Pancreas (tissue), 10 donors: Measurements from ENCODE around the gene MYEOV. TPM values are rescaled to one million over a fixed set of nuclear protein-coding genes. Genes with fewer than 3 reads are reported as not detected.

Experiments used
- ATAC-seq, 4 donors: fragments of 200-7000 bp; cut with Tn5 transposase; one replicate each; pipeline versions ENCODE4 v1.8.0 to v1.9.1; 2020; ENCODE audit warnings: mild to moderate bottlenecking in 4 of 4, moderate library complexity in 4 of 4
- DNase-seq, 6 donors: peaks; one replicate each; pipeline ENCODE4 v3.0.0-alpha.2; 2020
- FAIRE-seq: peaks from 2 replicates; lab custom pipeline; 2012; peaks lifted over from hg19 to GRCh38; lab: Jason Lieb, UNC
- H3K27ac ChIP-seq, 4 donors: fragments of 200-600 bp; sonication (generic); 1 replicate in 3 of 4; 2 replicates in 1 of 4; pipeline versions ENCODE4 v1.5.0 to v1.8.0; 2020
- H3K27me3 ChIP-seq, 4 donors: fragments of 200-600 bp; one replicate each; pipeline ENCODE4 v1.8.0; 2021
- H3K36me3 ChIP-seq, 3 donors: fragments of 200-600 bp; sonication (generic) in 1 of 3; one replicate each; pipeline versions ENCODE4 v1.5.0 to v1.8.0; 2020 to 2021
- H3K4me1 ChIP-seq, 3 donors: fragments of 200-600 bp; one replicate each; pipeline ENCODE4 v1.8.0; 2021
- H3K4me3 ChIP-seq, 4 donors: fragments of 200-600 bp; sonication (generic) in 2 of 4; one replicate each; pipeline versions ENCODE4 v1.5.0 to v1.8.0; 2020 to 2021
- H3K9me3 ChIP-seq, 4 donors: fragments of 200-600 bp; one replicate each; pipeline ENCODE4 v1.8.0; 2021
- CTCF ChIP-seq, 4 donors: fragments of 200-600 bp; sonication (generic) in 3 of 4; IDR thresholded peaks; one replicate each; pipeline versions ENCODE4 v1.5.0 to v1.8.0; 2021; ENCODE audit warnings: antibody characterized with exemption in 4 of 4
- WGBS, 2 donors: extraction: QIAGEN DNeasy Blood & Tissue Kit; methylation state at CpG; one replicate each; pipeline ENCODE4 v1.1.7; 2013; 5-methylcytosine and 5-hydroxymethylcytosine counted together
- intact Hi-C, 3 donors: fragments of 100-400 bp; cut with DNase I; formaldehyde crosslinking; loops; one replicate each; pipeline versions ENCODE4 v1.11.1 to v1.14.2; 2022
- polyA plus RNA-seq, 2 donors: library from polyadenylated mRNA; stranded (reverse); fragments of 200-250 nt; gene quantifications; one replicate each; pipeline ENCODE4 v1.2.3, GENCODE V29; 2013
- total RNA-seq, 6 donors: library from RNA; stranded (reverse); fragmentation: NEBNext Ultra II Directional in 4 of 6; extraction: Animal tissue kit (Norgen Biotek cat#: 25700) in 4 of 6; gene quantifications; one replicate each; pipeline versions ENCODE4 v1.2.1 to v1.2.4, GENCODE V29; 2021 to 2023
- donor health status: healthy with polysubstance abuse.
- donor health status: DM: no; HTN: no; CAD: no; lungs with moderate emphysema.
- donor health status: DM: no; HTN: no; CAD: no.
- donor health status: control.
- donor health status: control.
- donor health status: Bipolar disorder and iron deficiency.
- donor health status: DM: yes; HTN: yes; CAD: no.
- donor health status: DM: no; HTN: no; CAD: no.
- donor health status: DM: no; HTN: no; CAD: no.
- donor health status: DM: yes; HTN: yes; CAD: no.

The MYEOV gene
- 1 to 10 TPM in 4 of 6 donors, under 1 TPM in 1, not detected in 1; 0.37 to 3.8 (median 3.0) TPM for total RNA-seq
- 1 to 10 TPM; 3.2 to 3.7 TPM for polyA plus RNA-seq

- intact Hi-C loops = loop anchor here in 1 of 3 donors (5.0 kb wide), 1 partner anchor 353 kb away; no protein-coding TSS in a partner anchor
- peak in 1 of 4 donors; percentile 57 for ATAC-seq
- no peak for FAIRE-seq
- H3K27me3 ChIP-seq = no peaks in the 10 kb centered on the region
- H3K9me3 ChIP-seq = no peaks in the 10 kb centered on the region
- peaks cover 0 to 16% (median 7%) of the 10 kb centered on the region in 3 donors for H3K4me1 ChIP-seq
- H3K36me3 ChIP-seq = no peaks in the 10 kb centered on the region
- WGBS, 2 donors = 89% methylated on average over 16 of the region's 16 CpGs
- TF ChIP-seq CTCF (IDR thresholded peaks at IDR 0.05) = no peak
- H3K27ac ChIP-seq = no peak within 1 kb of the TSS
- DNase-seq = peak in 1 of 6 donors; percentile 61
- no peak within 1 kb of the TSS for H3K4me3 ChIP-seq
These were observed at the start of gene MYEOV for GRCh38 chr11:69293819-69294505. Gene MYEOV (plus strand): TSS chr11:69294155. CDS start chr11:69295355, 1,200 bp downstream.

GRCh38 chr11:69244266-69244665, 49.7 kb upstream of the MYEOV start:
- intact Hi-C loops = no loop called here
- Histone ChIP-seq H3K9me3 (no peaks in the 10 kb centered on the region), H3K4me1 (no peaks in the 10 kb centered on the region), H3K36me3 (no peaks in the 10 kb centered on the region), H3K27ac (no peak overlapping the region), H3K4me3 (no peak overlapping the region), H3K27me3 (no peaks in the 10 kb centered on the region)
- TF ChIP-seq CTCF (IDR thresholded peaks at IDR 0.05) = no peak
- no peak for ATAC-seq
- DNase-seq = no peak
- no peak for FAIRE-seq
- WGBS, 2 donors = 87 to 88% methylated on average over 3 of the region's 3 CpGs

DNA sequence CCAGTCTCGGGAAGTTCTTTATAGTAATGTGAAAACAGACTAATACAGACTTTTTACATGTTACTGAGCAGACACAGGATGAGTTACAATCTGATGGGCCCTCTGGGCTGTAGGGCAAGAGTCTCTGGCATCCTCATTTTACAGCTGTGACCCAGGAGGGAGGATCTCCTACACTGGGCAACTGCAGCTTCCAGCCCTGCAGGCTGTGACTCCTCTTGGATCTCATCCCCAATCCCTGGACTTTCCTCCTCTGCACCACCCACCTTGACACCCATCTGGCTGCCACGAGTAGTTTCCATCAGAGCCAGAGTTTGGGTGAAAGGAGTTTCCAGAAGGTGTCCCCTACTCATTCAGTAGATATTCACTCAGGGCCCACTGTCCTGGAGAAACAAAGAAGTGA, 48.9 kb upstream of the MYEOV start:
- H3K27me3 ChIP-seq = no peaks in the 10 kb centered on the region
- no peak for DNase-seq
- no peaks in the 10 kb centered on the region for H3K36me3 ChIP-seq
- no peak for FAIRE-seq
- H3K9me3 ChIP-seq = no peaks in the 10 kb centered on the region
- no peak overlapping the region for H3K27ac ChIP-seq
- no peaks in the 10 kb centered on the region for H3K4me1 ChIP-seq
- WGBS, 2 donors = 78 to 84% methylated on average over 2 of the region's 2 CpGs
- intact Hi-C loops = no loop called here
- no peak for TF ChIP-seq CTCF (IDR thresholded peaks at IDR 0.05)
- no peak for ATAC-seq
- no peak overlapping the region for H3K4me3 ChIP-seq

GRCh38 chr11:69245491-69246345, 48.2 kb upstream of the MYEOV start:
- no peak for ATAC-seq
- Histone ChIP-seq H3K4me3 (no peak overlapping the region), H3K36me3 (no peaks in the 10 kb centered on the region), H3K9me3 (no peaks in the 10 kb centered on the region), H3K27ac (no peak overlapping the region), H3K4me1 (no peaks in the 10 kb centered on the region), H3K27me3 (no peaks in the 10 kb centered on the region)
- no peak for TF ChIP-seq CTCF (IDR thresholded peaks at IDR 0.05)
- intact Hi-C loops = no loop called here
- DNase-seq = peak in 1 of 6 donors; percentile 4
- no peak for FAIRE-seq
- 75 to 81% methylated on average over 16 of the region's 16 CpGs for WGBS, 2 donors
